ENCODE results near the gene TRIML2. TPM values are rescaled to one million over a fixed set of nuclear protein-coding genes. Genes with fewer than 3 reads are reported as not detected.
A peak's percentile ranks its signal among the peaks of the same experiment; 100 is the strongest.

The TRIML2 gene
- total RNA-seq, 2 experiments from 2014 or later = not detected

- H3K4me1 Mint-ChIP-seq = no peaks in the 10 kb centered on the region
- H3K4me3 Mint-ChIP-seq = no peak overlapping the region
- POLR2A ChIA-PET = no interaction called here
- H3K27ac Mint-ChIP-seq = no peak overlapping the region
- peaks cover 5% of the 10 kb centered on the region for H3K9me3 Mint-ChIP-seq
- no peaks in the 10 kb centered on the region for H3K36me3 Mint-ChIP-seq
- ATAC-seq (ENCODE audit: low read depth) = no peak
- no peak for DNase-seq
- no peaks in the 10 kb centered on the region for H3K27me3 Mint-ChIP-seq
Measured at GRCh38 chr4:188121530-188121929, 12.1 kb upstream of the TRIML2 start.

DNA sequence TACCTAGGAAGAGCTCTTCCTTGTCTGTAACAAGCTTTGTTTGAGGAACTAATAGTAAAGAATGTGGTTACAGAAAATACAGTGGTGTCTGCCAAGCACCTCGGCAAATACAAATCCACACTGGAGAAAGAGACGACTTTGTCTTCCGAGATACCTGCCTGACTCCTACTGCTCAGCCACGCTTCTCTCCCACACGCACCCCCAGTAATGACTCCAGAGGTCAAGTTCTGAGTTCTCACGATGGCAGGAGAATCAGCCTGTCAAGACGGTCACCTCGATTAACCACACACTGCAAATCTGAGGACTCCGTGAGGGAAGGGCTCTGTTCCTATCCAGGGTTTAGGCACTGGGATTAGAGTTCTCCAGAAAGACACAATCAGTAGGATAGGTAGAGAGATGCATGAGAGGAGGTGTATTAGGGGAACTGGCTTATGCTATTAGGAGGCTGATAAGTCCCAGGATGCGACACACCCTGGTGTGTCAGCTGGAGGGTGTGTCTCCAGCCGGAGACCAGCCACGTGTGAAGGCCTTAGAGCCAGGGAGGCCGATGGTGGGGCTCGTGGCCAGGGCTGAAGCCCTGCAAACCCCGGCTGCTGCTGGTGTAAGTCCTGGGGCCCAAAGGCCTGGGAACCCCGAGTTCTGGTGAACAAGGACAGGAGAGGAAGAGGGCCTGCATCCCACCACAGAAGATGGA, 8.4 kb upstream of the TRIML2 start:
- DNase-seq (no peak), ATAC-seq (ENCODE audit: low read depth) (no peak)
- peaks cover 5% of the 10 kb centered on the region for H3K9me3 Mint-ChIP-seq
- no peak overlapping the region for H3K27ac Mint-ChIP-seq
- H3K4me3 Mint-ChIP-seq = no peak overlapping the region
- H3K36me3 Mint-ChIP-seq = no peaks in the 10 kb centered on the region
- H3K4me1 Mint-ChIP-seq = no peaks in the 10 kb centered on the region
- no peaks in the 10 kb centered on the region for H3K27me3 Mint-ChIP-seq
- POLR2A ChIA-PET = no interaction called here

- DNase-seq (no peak), ATAC-seq (ENCODE audit: low read depth) (no peak)
- H3K27me3 Mint-ChIP-seq = no peaks in the 10 kb centered on the region
- POLR2A ChIA-PET = no interaction called here
- no peak overlapping the region for H3K4me3 Mint-ChIP-seq
- no peak overlapping the region for H3K27ac Mint-ChIP-seq
- H3K4me1 Mint-ChIP-seq = no peaks in the 10 kb centered on the region
- H3K36me3 Mint-ChIP-seq = no peaks in the 10 kb centered on the region
- peaks cover 3% of the 10 kb centered on the region for H3K9me3 Mint-ChIP-seq
Measured at GRCh38 chr4:188113156-188113555, 3.8 kb upstream of the TRIML2 start.

GRCh38 chr4:188111955-188112354, 2.6 kb upstream of the TRIML2 start:
- Mint-ChIP-seq H3K4me1 (no peaks in the 10 kb centered on the region), H3K27me3 (no peaks in the 10 kb centered on the region), H3K4me3 (no peak overlapping the region), H3K36me3 (no peaks in the 10 kb centered on the region), H3K27ac (no peak overlapping the region), H3K9me3 (peaks cover 3% of the 10 kb centered on the region)
- DNase-seq (no peak), ATAC-seq (ENCODE audit: low read depth) (no peak)
- POLR2A ChIA-PET = no interaction called here

DNA sequence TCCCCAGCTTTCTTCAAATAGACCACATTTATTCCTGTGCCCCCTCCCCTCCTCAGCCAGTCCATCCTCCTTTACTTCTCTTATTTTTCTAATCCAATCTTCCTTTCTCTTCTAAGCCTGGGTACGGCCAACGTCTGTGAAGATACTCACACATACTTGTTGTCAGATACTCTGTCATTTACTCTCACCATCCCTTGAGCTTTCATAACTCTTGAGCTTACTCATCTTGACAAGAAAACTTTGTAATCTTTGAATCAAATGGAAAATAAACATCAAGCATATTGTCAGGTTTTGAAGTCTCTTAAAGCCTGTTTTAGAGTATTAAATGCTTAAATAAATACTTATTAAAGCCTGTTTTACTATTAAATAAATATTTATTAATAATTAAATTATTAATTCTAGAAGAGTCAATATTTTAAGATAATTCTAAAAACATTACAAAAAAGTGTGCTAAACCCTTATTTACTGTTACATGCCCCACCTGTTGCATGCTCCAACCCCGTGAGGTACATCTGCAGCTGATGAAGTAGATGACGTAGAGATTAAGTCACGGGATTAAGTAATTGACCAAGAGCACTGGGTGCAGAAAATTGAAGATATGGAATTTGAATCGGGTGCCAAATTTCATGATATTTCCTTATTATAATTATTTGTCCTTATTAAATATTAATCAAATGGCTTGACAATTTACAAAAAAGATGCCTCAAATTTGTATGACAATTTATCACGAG, 1.5 kb upstream of the TRIML2 start:
- Mint-ChIP-seq H3K36me3 (no peaks in the 10 kb centered on the region), H3K9me3 (peaks cover 4% of the 10 kb centered on the region), H3K4me1 (no peaks in the 10 kb centered on the region), H3K27ac (no peak overlapping the region), H3K4me3 (no peak overlapping the region), H3K27me3 (no peaks in the 10 kb centered on the region)
- POLR2A ChIA-PET = no interaction called here
- DNase-seq = no peak
- ATAC-seq (ENCODE audit: low read depth) = no peak

GRCh38 chr4:188110036-188110435, 633 bp upstream of the TRIML2 start:
- Mint-ChIP-seq H3K27me3 (no peaks in the 10 kb centered on the region), H3K27ac (no peak overlapping the region), H3K4me1 (no peaks in the 10 kb centered on the region), H3K9me3 (peaks cover 4% of the 10 kb centered on the region), H3K4me3 (no peak overlapping the region), H3K36me3 (no peaks in the 10 kb centered on the region)
- DNase-seq = no peak
- POLR2A ChIA-PET = no interaction called here
- no peak for ATAC-seq (ENCODE audit: low read depth)

GRCh38 chr4:188107931-188108843, 1.2 kb downstream of the TRIML2 start:
- Mint-ChIP-seq H3K9me3 (peaks cover 9% of the 10 kb centered on the region), H3K36me3 (no peaks in the 10 kb centered on the region), H3K27me3 (no peaks in the 10 kb centered on the region), H3K27ac (no peak overlapping the region), H3K4me3 (no peak overlapping the region), H3K4me1 (no peaks in the 10 kb centered on the region)
- POLR2A ChIA-PET = no interaction called here
- DNase-seq (no peak), ATAC-seq (ENCODE audit: low read depth) (no peak)

GRCh38 chr4:188106454-188106853, 2.9 kb downstream of the TRIML2 start:
- Mint-ChIP-seq H3K27me3 (no peaks in the 10 kb centered on the region), H3K9me3 (peaks cover 9% of the 10 kb centered on the region), H3K4me3 (no peak overlapping the region), H3K4me1 (no peaks in the 10 kb centered on the region), H3K36me3 (no peaks in the 10 kb centered on the region), H3K27ac (no peak overlapping the region)
- ATAC-seq (ENCODE audit: low read depth) (no peak), DNase-seq (peak; percentile 23)
- POLR2A ChIA-PET = no interaction called here

GRCh38 chr4:188092824-188093223, 16.6 kb downstream of the TRIML2 start:
- Mint-ChIP-seq H3K9me3 (peaks cover 10% of the 10 kb centered on the region), H3K4me3 (no peak overlapping the region), H3K4me1 (no peaks in the 10 kb centered on the region), H3K27me3 (no peaks in the 10 kb centered on the region), H3K36me3 (peaks cover 2% of the 10 kb centered on the region), H3K27ac (no peak overlapping the region)
- DNase-seq = no peak
- POLR2A ChIA-PET = interaction anchor here (0.6 kb wide), 1 partner anchor 9 kb away, joined by 6 read pairs; no protein-coding TSS in a partner anchor
- no peak for ATAC-seq (ENCODE audit: low read depth)

DNA sequence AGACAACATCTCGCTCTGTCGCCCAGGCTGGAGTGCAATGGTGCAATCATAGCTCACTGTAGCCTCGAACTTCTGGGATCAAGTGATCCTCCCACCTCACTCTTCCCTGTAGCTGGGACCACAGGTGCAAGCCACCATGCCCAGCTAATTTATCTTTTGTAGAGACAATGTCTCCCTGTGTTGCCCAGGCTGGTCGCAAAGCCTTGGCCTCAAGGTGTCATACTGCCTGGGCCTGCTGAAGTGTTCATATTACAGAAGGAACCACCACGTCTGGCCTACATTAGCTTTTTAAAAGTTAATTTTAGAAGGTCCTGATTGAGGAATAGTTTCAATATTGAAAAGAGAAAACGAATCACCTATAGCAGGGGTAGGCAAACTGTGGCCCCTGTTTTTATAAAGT, 22.5 kb downstream of the TRIML2 start:
- peaks cover 14% of the 10 kb centered on the region for H3K9me3 Mint-ChIP-seq
- H3K27me3 Mint-ChIP-seq = no peaks in the 10 kb centered on the region
- peaks cover under 1% of the 10 kb centered on the region for H3K36me3 Mint-ChIP-seq
- no peak for DNase-seq
- no peak for ATAC-seq (ENCODE audit: low read depth)
- no peak overlapping the region for H3K27ac Mint-ChIP-seq
- POLR2A ChIA-PET = no interaction called here
- H3K4me3 Mint-ChIP-seq = no peak overlapping the region
- H3K4me1 Mint-ChIP-seq = no peaks in the 10 kb centered on the region

GRCh38 chr4:188082796-188083195, 26.6 kb downstream of the TRIML2 start:
- H3K27ac Mint-ChIP-seq = no peak overlapping the region
- ATAC-seq (ENCODE audit: low read depth) (no peak), DNase-seq (no peak)
- H3K36me3 Mint-ChIP-seq = no peaks in the 10 kb centered on the region
- POLR2A ChIA-PET = no interaction called here
- H3K4me1 Mint-ChIP-seq = no peaks in the 10 kb centered on the region
- H3K9me3 Mint-ChIP-seq = peaks cover 11% of the 10 kb centered on the region
- H3K27me3 Mint-ChIP-seq = no peaks in the 10 kb centered on the region
- H3K4me3 Mint-ChIP-seq = no peak overlapping the region

DNA sequence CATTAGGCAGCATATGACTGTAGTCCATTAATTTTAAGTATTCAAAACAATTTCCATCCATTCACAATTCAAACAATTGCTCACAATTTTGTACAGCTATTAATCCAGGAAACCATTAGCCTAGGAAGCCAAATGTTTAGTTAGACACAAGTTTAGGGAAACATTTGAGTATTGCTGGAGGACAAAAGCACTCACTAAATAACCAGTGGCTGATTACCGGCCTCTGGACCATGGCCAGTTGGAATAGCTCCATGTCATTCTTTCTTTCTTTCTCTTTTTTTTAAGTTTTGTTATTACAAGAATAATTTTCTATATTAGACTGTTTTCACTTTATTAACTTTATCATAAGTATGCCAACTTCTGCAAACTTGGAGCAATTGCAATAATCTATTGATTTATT, 31.3 kb downstream of the TRIML2 start:
- Mint-ChIP-seq H3K4me1 (no peaks in the 10 kb centered on the region), H3K36me3 (no peaks in the 10 kb centered on the region), H3K4me3 (no peak overlapping the region), H3K27me3 (no peaks in the 10 kb centered on the region), H3K9me3 (peaks cover 6% of the 10 kb centered on the region), H3K27ac (no peak overlapping the region)
- no peak for DNase-seq
- POLR2A ChIA-PET = no interaction called here
- ATAC-seq (ENCODE audit: low read depth) = no peak

- DNase-seq = no peak
- no peak overlapping the region for H3K4me3 Mint-ChIP-seq
- H3K27ac Mint-ChIP-seq = no peak overlapping the region
- peaks cover 3% of the 10 kb centered on the region for H3K9me3 Mint-ChIP-seq
- H3K27me3 Mint-ChIP-seq = no peaks in the 10 kb centered on the region
- POLR2A ChIA-PET = no interaction called here
- H3K4me1 Mint-ChIP-seq = no peaks in the 10 kb centered on the region
- no peak for ATAC-seq (ENCODE audit: low read depth)
- H3K36me3 Mint-ChIP-seq = no peaks in the 10 kb centered on the region
Measured at GRCh38 chr4:188076169-188076568, 33.2 kb downstream of the TRIML2 start.
